Thymus (tissue), 14 donors: Measurements from ENCODE around the gene SYPL2. TPM values are rescaled to one million over a fixed set of nuclear protein-coding genes. Genes with fewer than 3 reads are reported as not detected.

Experiments
- DNase-seq, 9 donors: peaks; one replicate each; pipeline ENCODE4 v3.0.0-alpha.2; 2013; ENCODE audit warnings: low spot score in 9 of 9, low read depth in 6 of 9, missing footprints in 1 of 9
- H3K27ac ChIP-seq, 2 donors: one replicate each; pipeline ENCODE4 v1.5.1; 2013; ENCODE audit warnings: control low read depth in 1 of 2, low read depth in 1 of 2, low read length in 1 of 2, mild to moderate bottlenecking in 1 of 2, moderate library complexity in 1 of 2
- H3K27me3 ChIP-seq, 2 donors: one replicate each; pipeline ENCODE4 v1.5.1; 2013; ENCODE audit warnings: low read length in 1 of 2; ENCODE audit not compliant: control insufficient read depth in 2 of 2, insufficient read depth in 1 of 2
- H3K36me3 ChIP-seq, 2 donors: one replicate each; pipeline ENCODE4 v1.5.1; 2013; ENCODE audit warnings: low read length in 1 of 2, mild to moderate bottlenecking in 1 of 2, moderate library complexity in 1 of 2; ENCODE audit not compliant: control insufficient read depth in 2 of 2, insufficient read depth in 2 of 2
- H3K4me1 ChIP-seq, 2 donors: one replicate each; pipeline ENCODE4 v1.5.1; 2013; ENCODE audit warnings: low read length in 2 of 2; ENCODE audit not compliant: control insufficient read depth in 2 of 2, insufficient read depth in 2 of 2
- H3K4me3 ChIP-seq, 2 donors: one replicate each; pipeline ENCODE4 v1.5.1; 2013; ENCODE audit warnings: low read length in 2 of 2, control low read depth in 1 of 2, mild to moderate bottlenecking in 1 of 2
- H3K9me3 ChIP-seq, 2 donors: one replicate each; pipeline ENCODE4 v1.5.1; 2013; ENCODE audit warnings: low read length in 1 of 2, mild to moderate bottlenecking in 1 of 2; ENCODE audit not compliant: control insufficient read depth in 2 of 2, insufficient read depth in 1 of 2
- WGBS: extraction: QIAGEN DNeasy Blood & Tissue Kit; methylation state at CpG from one replicate; pipeline ENCODE4 v1.1.7; 2013; 5-methylcytosine and 5-hydroxymethylcytosine counted together
- long read RNA-seq, 10 donors: transcript quantifications; one replicate each; lab custom pipeline, GENCODE V29; 2026
- polyA plus RNA-seq: library from polyadenylated mRNA; stranded (reverse); fragments of 200-250 nt; gene quantifications from one replicate; pipeline ENCODE4 v1.2.3, GENCODE V29; 2013
- total RNA-seq: library from RNA; stranded (reverse); fragments of 120-200 nt; gene quantifications from one replicate; pipeline ENCODE4 v1.2.4, GENCODE V29; 2013
- donor health status: healthy.

SYPL2 gene
- total RNA-seq (0.05 TPM), polyA plus RNA-seq (0.34 TPM)
- long read RNA-seq, donor 1 = 0 reads
- long read RNA-seq, donor 2 = 0 reads
- long read RNA-seq, donor 3 = 0 reads
- long read RNA-seq, donor 4 = 0 reads
- long read RNA-seq, donor 5 = 0 reads
- long read RNA-seq, donor 6 = 0 reads
- long read RNA-seq, donor 7 = 0 reads
- long read RNA-seq, donor 8 = 0 reads
- long read RNA-seq, donor 9 = 0 reads
- long read RNA-seq, donor 10 = 0 reads

GRCh38 chr1:109466452-109467300 is at the start of gene SYPL2:
TSS of gene SYPL2 (plus strand) at chr1:109466546. CDS start at chr1:109466844, 298 bp downstream.
- 2% methylated on average over 88 of the region's 88 CpGs for WGBS
- no peak within 1 kb of the TSS for H3K27ac ChIP-seq
- H3K27me3 ChIP-seq = peaks cover 44 to 91% of the 10 kb centered on the region in 2 donors
- H3K9me3 ChIP-seq = peaks cover 3% of the 10 kb centered on the region in 2 donors
- H3K4me1 ChIP-seq = peaks cover 6 to 11% of the 10 kb centered on the region in 2 donors
- H3K4me3 ChIP-seq = peak within 1 kb of the TSS; percentile 7 to 54
- DNase-seq = no peak
- H3K36me3 ChIP-seq = no peaks in the 10 kb centered on the region

GRCh38 chr1:109423498-109423897 is 42.8 kb upstream of the SYPL2 start:
- H3K4me1 ChIP-seq = peaks cover 7 to 14% of the 10 kb centered on the region in 2 donors
- H3K9me3 ChIP-seq = no peaks in the 10 kb centered on the region
- 92% methylated on average over 2 of the region's 2 CpGs for WGBS
- peaks cover 20 to 28% of the 10 kb centered on the region in 2 donors for H3K36me3 ChIP-seq
- DNase-seq = no peak
- H3K27me3 ChIP-seq = no peaks in the 10 kb centered on the region
- H3K4me3 ChIP-seq = no peak overlapping the region
- no peak overlapping the region for H3K27ac ChIP-seq

GRCh38 chr1:109425391-109426280 is 40.7 kb upstream of the SYPL2 start:
- peak; percentile 34 to 84 (median 64) for DNase-seq
- WGBS = under 1% methylated on average over 32 of the region's 32 CpGs
- Histone ChIP-seq H3K4me1 (peaks cover 7 to 14% of the 10 kb centered on the region in 2 donors), H3K4me3 (peak overlapping the region; percentile 92 to 96), H3K36me3 (peaks cover 7 to 10% of the 10 kb centered on the region in 2 donors), H3K27me3 (no peaks in the 10 kb centered on the region), H3K27ac (peak overlapping the region; percentile 95 to 96), H3K9me3 (no peaks in the 10 kb centered on the region)

- peak; percentile 89 to 99 (median 96) for DNase-seq
- H3K4me1 ChIP-seq = peaks cover 7 to 14% of the 10 kb centered on the region in 2 donors
- peak within 1 kb of the TSS; percentile 92 to 96 for H3K4me3 ChIP-seq
- peak within 1 kb of the TSS; percentile 95 to 96 for H3K27ac ChIP-seq
- no peaks in the 10 kb centered on the region for H3K9me3 ChIP-seq
- under 1% methylated on average over 50 of the region's 50 CpGs for WGBS
- peaks cover 0 to 2% of the 10 kb centered on the region in 2 donors for H3K36me3 ChIP-seq
- no peaks in the 10 kb centered on the region for H3K27me3 ChIP-seq
These were observed 39.8 kb upstream of the SYPL2 start, which contains the start of gene PSMA5 for GRCh38 chr1:109426281-109427170. TSS of gene PSMA5 (minus strand) at chr1:109426448. CDS start at chr1:109426330, 118 bp downstream.

GRCh38 chr1:109427171-109427467 is 39.2 kb upstream of the SYPL2 start:
- Histone ChIP-seq H3K9me3 (no peaks in the 10 kb centered on the region), H3K4me3 (peak overlapping the region; percentile 92 to 96), H3K4me1 (peaks cover 7 to 14% of the 10 kb centered on the region in 2 donors), H3K36me3 (no peaks in the 10 kb centered on the region), H3K27ac (peak overlapping the region in 1 of 2 donors; percentile 96), H3K27me3 (no peaks in the 10 kb centered on the region)
- DNase-seq = no peak
- WGBS = 10% methylated on average over 7 of the region's 7 CpGs

- Histone ChIP-seq H3K4me3 (no peak overlapping the region), H3K4me1 (no peaks in the 10 kb centered on the region), H3K9me3 (peaks cover 0 to 6% of the 10 kb centered on the region in 2 donors), H3K27ac (no peak overlapping the region), H3K27me3 (no peaks in the 10 kb centered on the region), H3K36me3 (no peaks in the 10 kb centered on the region)
- no peak for DNase-seq
These were observed 34.0 kb upstream of the SYPL2 start for GRCh38 chr1:109432336-109432735.

GRCh38 chr1:109433322-109433721 is 33.0 kb upstream of the SYPL2 start:
- Histone ChIP-seq H3K27me3 (no peaks in the 10 kb centered on the region), H3K9me3 (peaks cover 0 to 6% of the 10 kb centered on the region in 2 donors), H3K4me3 (no peak overlapping the region), H3K27ac (no peak overlapping the region), H3K4me1 (no peaks in the 10 kb centered on the region), H3K36me3 (no peaks in the 10 kb centered on the region)
- DNase-seq = no peak
- WGBS = 100% methylated on average over 1 of the region's 1 CpG

- DNase-seq = no peak
- Histone ChIP-seq H3K27me3 (peaks cover 0 to 2% of the 10 kb centered on the region in 2 donors), H3K9me3 (peaks cover 0 to 6% of the 10 kb centered on the region in 2 donors), H3K36me3 (no peaks in the 10 kb centered on the region), H3K27ac (no peak overlapping the region), H3K4me3 (no peak overlapping the region), H3K4me1 (no peaks in the 10 kb centered on the region)
- WGBS = 90% methylated on average over 1 of the region's 1 CpG
These were observed 31.9 kb upstream of the SYPL2 start for GRCh38 chr1:109434484-109434883.
